ENCODE measurements around the gene BRD4. TPM values are rescaled to one million over a fixed set of nuclear protein-coding genes. Genes with fewer than 3 reads are reported as not detected.
A peak's percentile ranks its signal among the peaks of the same experiment; 100 is the strongest.

The BRD4 gene
- total and polyA plus RNA-seq, 8 donors = 51.1 to 89.6 (median 56.6) TPM

GRCh38 chr19:15268928-15269253 is 63.4 kb downstream of the BRD4 start:
- H3K9me3 ChIP-seq = no peaks in the 10 kb centered on the region
- no peaks in the 10 kb centered on the region for H3K27me3 ChIP-seq
- ATAC-seq = no peak
- DNase-seq = no peak
- no peak overlapping the region for H3K27ac ChIP-seq
- peaks cover 0 to 91% of the 10 kb centered on the region in 2 donors for H3K36me3 ChIP-seq
- TF ChIP-seq, protein P1, sequence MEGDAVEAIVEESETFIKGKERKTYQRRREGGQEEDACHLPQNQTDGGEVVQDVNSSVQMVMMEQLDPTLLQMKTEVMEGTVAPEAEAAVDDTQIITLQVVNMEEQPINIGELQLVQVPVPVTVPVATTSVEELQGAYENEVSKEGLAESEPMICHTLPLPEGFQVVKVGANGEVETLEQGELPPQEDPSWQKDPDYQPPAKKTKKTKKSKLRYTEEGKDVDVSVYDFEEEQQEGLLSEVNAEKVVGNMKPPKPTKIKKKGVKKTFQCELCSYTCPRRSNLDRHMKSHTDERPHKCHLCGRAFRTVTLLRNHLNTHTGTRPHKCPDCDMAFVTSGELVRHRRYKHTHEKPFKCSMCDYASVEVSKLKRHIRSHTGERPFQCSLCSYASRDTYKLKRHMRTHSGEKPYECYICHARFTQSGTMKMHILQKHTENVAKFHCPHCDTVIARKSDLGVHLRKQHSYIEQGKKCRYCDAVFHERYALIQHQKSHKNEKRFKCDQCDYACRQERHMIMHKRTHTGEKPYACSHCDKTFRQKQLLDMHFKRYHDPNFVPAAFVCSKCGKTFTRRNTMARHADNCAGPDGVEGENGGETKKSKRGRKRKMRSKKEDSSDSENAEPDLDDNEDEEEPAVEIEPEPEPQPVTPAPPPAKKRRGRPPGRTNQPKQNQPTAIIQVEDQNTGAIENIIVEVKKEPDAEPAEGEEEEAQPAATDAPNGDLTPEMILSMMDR (IDR thresholded peaks at IDR 0.05) = no peak
- intact Hi-C loops (cut with DNase I) = loop anchor here in 1 of 2 donors (10.0 kb wide), 1 partner anchor 66 kb away; the partner anchor contains the start of gene BRD4
- peaks cover 21 to 68% of the 10 kb centered on the region in 2 donors for H3K4me1 ChIP-seq
- H3K4me3 ChIP-seq = no peak overlapping the region

DNA sequence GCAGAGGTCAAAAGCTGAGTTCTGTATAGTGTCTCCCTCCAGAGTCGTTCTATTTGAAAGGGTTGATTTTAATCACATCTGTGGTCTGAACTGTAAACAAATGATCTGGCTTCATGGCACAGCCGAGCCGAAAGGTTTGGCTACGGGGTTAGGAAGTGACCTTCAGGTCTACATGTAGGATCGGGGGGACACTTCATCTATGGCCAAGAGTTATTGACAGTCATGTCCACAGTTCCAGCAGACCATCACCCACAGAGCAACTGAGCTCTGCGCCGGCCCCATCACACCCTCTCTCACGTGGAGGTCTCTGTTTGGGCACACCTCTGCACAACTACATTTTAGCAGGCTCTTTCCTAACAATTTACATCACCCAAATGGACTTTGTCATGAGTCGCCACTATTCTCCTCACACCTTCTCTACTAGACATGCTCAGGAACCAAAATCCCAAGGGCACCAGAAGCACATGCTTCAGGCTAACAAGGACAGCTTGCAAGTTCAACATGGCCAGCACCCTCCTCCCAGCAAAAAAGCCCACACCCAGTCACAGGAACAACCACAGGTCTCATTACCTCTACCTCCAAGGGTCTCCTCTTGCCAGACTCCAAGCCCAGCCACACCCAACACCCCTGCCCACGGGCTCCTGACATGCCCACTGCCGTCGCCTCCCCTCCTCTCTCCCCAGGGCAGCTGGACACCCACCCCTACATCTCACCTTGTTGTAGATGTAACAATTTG is 64.0 kb downstream of the BRD4 start:
- intact Hi-C loops (cut with DNase I) = loop anchor here in 1 of 2 donors (10.0 kb wide), 1 partner anchor 66 kb away; the partner anchor contains the start of gene BRD4
- no peak overlapping the region for H3K27ac ChIP-seq
- H3K4me1 ChIP-seq = peaks cover 21 to 65% of the 10 kb centered on the region in 2 donors
- TF ChIP-seq, protein P1 (IDR thresholded peaks at IDR 0.05) = no peak
- H3K9me3 ChIP-seq = no peaks in the 10 kb centered on the region
- no peaks in the 10 kb centered on the region for H3K27me3 ChIP-seq
- DNase-seq (peak in 1 of 4 donors; percentile 41), ATAC-seq (no peak)
- peaks cover 0 to 96% of the 10 kb centered on the region in 2 donors for H3K36me3 ChIP-seq
- H3K4me3 ChIP-seq = no peak overlapping the region

GRCh38 chr19:15266683-15267082 is 65.7 kb downstream of the BRD4 start:
- no peaks in the 10 kb centered on the region for H3K9me3 ChIP-seq
- peaks cover 0 to 97% of the 10 kb centered on the region in 2 donors for H3K36me3 ChIP-seq
- H3K27me3 ChIP-seq = no peaks in the 10 kb centered on the region
- H3K4me1 ChIP-seq = peaks cover 21 to 61% of the 10 kb centered on the region in 2 donors
- DNase-seq (no peak), ATAC-seq (no peak)
- H3K27ac ChIP-seq = peak overlapping the region in 1 of 2 donors; percentile 64
- intact Hi-C loops (cut with DNase I) = loop anchor here in 1 of 2 donors (10.0 kb wide), 1 partner anchor 68 kb away; the partner anchor contains the start of gene BRD4
- TF ChIP-seq, protein P1 (IDR thresholded peaks at IDR 0.05) = no peak
- no peak overlapping the region for H3K4me3 ChIP-seq

DNA sequence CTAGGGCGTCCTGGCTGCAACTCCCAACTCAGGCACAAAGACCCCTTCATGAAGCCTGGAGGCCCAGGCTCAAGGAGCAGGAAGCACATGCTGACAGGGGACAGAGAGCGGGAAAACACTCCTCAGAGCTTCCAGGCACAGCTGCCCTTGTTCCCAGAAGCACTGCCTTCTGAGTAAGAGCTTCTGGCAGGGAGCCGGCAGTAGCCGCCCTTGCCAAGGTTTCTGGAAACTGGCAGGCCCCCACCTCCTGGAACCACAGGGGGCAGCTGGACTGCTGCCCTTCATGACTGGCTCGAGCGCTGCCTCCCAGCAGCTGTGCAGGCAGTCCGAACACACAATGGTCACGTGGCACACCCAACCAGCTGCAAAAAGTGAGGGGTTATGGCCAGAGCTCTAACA is 66.5 kb downstream of the BRD4 start:
- peak; percentile 64 to 87 (median 82) for DNase-seq
- Histone ChIP-seq H3K4me3 (no peak overlapping the region), H3K27me3 (no peaks in the 10 kb centered on the region), H3K4me1 (peaks cover 21 to 53% of the 10 kb centered on the region in 2 donors), H3K27ac (peak overlapping the region in 1 of 2 donors; percentile 64), H3K36me3 (peaks cover 0 to 97% of the 10 kb centered on the region in 2 donors), H3K9me3 (no peaks in the 10 kb centered on the region)
- TF ChIP-seq, protein P1 (IDR thresholded peaks at IDR 0.05) = no peak
- intact Hi-C loops (cut with DNase I) = loop anchor here in 1 of 2 donors (10.0 kb wide), 1 partner anchor 69 kb away; the partner anchor contains the start of gene BRD4
- peak; percentile 66 for ATAC-seq

DNA sequence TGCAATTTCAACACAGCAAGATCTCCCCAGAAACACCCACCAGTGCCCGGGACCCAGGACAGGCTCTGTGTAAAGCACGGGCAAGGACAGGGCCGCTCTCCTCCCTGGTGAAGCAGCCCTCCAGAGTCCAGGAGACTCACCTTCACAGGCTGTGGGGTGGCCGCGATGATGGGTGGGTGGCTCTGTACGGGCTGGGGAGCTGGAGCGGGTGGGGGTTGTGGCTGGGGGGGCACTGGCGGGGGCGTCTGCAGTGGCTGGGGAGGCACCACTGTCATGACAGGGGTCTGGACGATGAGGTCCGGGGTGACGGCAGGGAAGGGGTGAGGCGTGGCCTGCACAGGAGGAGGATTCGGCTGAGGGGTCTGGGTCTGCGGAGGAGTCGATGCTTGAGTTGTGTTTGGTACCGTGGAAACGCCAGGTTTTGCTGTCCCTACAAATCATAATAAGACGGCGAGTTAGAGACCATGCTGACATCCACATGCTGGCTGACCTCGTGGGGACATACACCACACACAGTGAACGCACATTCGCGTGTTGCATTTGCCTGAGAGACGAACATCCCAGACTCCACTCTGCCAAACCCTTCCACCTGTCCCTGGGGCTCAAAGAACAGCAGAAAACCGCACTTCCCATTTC is 67.0 kb downstream of the BRD4 start:
- Histone ChIP-seq H3K4me1 (peaks cover 21 to 53% of the 10 kb centered on the region in 2 donors), H3K27me3 (no peaks in the 10 kb centered on the region), H3K9me3 (no peaks in the 10 kb centered on the region), H3K27ac (peak overlapping the region in 1 of 2 donors; percentile 64), H3K36me3 (peaks cover 0 to 97% of the 10 kb centered on the region in 2 donors), H3K4me3 (no peak overlapping the region)
- intact Hi-C loops (cut with DNase I) = loop anchor here in 1 of 2 donors (10.0 kb wide), 1 partner anchor 69 kb away; the partner anchor contains the start of gene BRD4
- ATAC-seq = no peak
- peak in 1 of 4 donors; percentile 47 for DNase-seq
- TF ChIP-seq, protein P1 (IDR thresholded peaks at IDR 0.05) = no peak
